Measurements from ENCODE around the gene MACO1. TPM values are rescaled to one million over a fixed set of nuclear protein-coding genes. Genes with fewer than 3 reads are reported as not detected.

MACO1 gene
- total and polyA plus RNA-seq, 10 of the 15 experiments (the other 5 are each of a cell fraction or from before 2014, with no cell fraction given), result 3.2 to 19.8 (median 10.3) TPM

DNA sequence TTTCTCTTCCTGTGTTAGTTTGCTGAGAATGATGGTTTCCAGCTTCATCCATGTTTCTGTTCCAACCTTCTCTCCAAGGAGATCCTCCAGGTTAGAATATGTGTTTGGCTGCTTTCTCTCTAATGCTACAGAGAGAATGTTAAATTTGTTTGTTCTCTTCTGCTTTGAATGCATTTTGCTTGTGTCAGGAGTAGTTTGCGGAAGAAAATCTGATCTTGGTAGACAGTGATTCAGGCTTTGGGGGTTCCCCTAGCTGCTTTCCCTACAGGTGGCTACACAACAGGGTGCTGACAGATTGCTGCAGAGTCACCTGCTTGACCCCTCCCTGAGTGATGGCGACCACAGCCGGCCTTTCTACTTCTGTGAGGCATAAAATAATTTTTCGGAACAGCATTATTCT lies 41.8 kb downstream of the MACO1 start:
- WGBS (ENCODE audit: insufficient coverage, insufficient replicate concordance, low lambda C conversion rate, missing lambda C conversion rate), result 37% methylated on average over 4 of the region's 4 CpGs
- TF ChIP-seq RUNX3 (IDR thresholded peaks at IDR 0.05; ENCODE audit: low read length), result 0 out of 2 replicates have a peak, but pooled peaks have one; percentile 21
- TF ChIP-seq BACH1 (IDR thresholded peaks at IDR 0.05; ENCODE audit: borderline replicate concordance), result peak; percentile 31; the same call in 1 of the 2 replicates
- TF ChIP-seq ZNF274 (IDR thresholded peaks at IDR 0.05; ENCODE audit: insufficient read depth, insufficient read length), result no peak
- peak; percentile 74 for TF ChIP-seq DPF2 (IDR thresholded peaks at IDR 0.05)
- TF ChIP-seq IKZF1 (conservative IDR thresholded peaks at IDR 0.05), result peak; percentile 55
- TF ChIP-seq IKZF2 (IDR thresholded peaks at IDR 0.05), result peak; percentile 58 to 60; a peak in 2 of 4 replicates
- TF ChIP-seq, protein P1, sequence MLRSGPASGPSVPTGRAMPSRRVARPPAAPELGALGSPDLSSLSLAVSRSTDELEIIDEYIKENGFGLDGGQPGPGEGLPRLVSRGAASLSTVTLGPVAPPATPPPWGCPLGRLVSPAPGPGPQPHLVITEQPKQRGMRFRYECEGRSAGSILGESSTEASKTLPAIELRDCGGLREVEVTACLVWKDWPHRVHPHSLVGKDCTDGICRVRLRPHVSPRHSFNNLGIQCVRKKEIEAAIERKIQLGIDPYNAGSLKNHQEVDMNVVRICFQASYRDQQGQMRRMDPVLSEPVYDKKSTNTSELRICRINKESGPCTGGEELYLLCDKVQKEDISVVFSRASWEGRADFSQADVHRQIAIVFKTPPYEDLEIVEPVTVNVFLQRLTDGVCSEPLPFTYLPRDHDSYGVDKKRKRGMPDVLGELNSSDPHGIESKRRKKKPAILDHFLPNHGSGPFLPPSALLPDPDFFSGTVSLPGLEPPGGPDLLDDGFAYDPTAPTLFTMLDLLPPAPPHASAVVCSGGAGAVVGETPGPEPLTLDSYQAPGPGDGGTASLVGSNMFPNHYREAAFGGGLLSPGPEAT (IDR thresholded peaks at IDR 0.05; ENCODE audit: low read depth), result peak; percentile 78
- TF ChIP-seq BHLHE40 (IDR thresholded peaks at IDR 0.05; ENCODE audit: borderline replicate concordance in 1 of 2, low read depth in 2 of 2, low read length in 1 of 2), result peak; percentile 66 to 82; a peak in 3 of 4 replicates
- TF ChIP-seq SMARCA5 (IDR thresholded peaks at IDR 0.05), result 0 out of 2 replicates have a peak, but pooled peaks have one; percentile 17
- TF ChIP-seq YY1 (IDR thresholded peaks at IDR 0.05; ENCODE audit: low read depth, low read length), result 0 out of 2 replicates have a peak, but pooled peaks have one; percentile 37
- TF ChIP-seq, protein P2, sequence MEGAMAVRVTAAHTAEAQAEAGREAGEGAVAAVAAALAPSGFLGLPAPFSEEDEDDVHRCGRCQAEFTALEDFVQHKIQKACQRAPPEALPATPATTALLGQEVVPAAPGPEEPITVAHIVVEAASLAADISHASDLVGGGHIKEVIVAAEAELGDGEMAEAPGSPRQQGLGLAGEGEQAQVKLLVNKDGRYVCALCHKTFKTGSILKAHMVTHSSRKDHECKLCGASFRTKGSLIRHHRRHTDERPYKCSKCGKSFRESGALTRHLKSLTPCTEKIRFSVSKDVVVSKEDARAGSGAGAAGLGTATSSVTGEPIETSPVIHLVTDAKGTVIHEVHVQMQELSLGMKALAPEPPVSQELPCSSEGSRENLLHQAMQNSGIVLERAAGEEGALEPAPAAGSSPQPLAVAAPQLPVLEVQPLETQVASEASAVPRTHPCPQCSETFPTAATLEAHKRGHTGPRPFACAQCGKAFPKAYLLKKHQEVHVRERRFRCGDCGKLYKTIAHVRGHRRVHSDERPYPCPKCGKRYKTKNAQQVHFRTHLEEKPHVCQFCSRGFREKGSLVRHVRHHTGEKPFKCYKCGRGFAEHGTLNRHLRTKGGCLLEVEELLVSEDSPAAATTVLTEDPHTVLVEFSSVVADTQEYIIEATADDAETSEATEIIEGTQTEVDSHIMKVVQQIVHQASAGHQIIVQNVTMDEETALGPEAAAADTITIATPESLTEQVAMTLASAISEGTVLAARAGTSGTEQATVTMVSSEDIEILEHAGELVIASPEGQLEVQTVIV (IDR thresholded peaks at IDR 0.05; ENCODE audit: borderline replicate concordance, partially characterized antibody), result no peak
- 0 out of 2 replicates have a peak, but pooled peaks have one; percentile 28 for TF ChIP-seq PAX8 (IDR thresholded peaks at IDR 0.05)
- TF ChIP-seq TCF12 (IDR thresholded peaks at IDR 0.05; ENCODE audit: low read depth, low read length), result peak; percentile 94
- TF ChIP-seq MTA2 (IDR thresholded peaks at IDR 0.05; ENCODE audit: low read depth), result peak; percentile 64; the same call in 1 of the 2 replicates
- TF ChIP-seq, protein P3, sequence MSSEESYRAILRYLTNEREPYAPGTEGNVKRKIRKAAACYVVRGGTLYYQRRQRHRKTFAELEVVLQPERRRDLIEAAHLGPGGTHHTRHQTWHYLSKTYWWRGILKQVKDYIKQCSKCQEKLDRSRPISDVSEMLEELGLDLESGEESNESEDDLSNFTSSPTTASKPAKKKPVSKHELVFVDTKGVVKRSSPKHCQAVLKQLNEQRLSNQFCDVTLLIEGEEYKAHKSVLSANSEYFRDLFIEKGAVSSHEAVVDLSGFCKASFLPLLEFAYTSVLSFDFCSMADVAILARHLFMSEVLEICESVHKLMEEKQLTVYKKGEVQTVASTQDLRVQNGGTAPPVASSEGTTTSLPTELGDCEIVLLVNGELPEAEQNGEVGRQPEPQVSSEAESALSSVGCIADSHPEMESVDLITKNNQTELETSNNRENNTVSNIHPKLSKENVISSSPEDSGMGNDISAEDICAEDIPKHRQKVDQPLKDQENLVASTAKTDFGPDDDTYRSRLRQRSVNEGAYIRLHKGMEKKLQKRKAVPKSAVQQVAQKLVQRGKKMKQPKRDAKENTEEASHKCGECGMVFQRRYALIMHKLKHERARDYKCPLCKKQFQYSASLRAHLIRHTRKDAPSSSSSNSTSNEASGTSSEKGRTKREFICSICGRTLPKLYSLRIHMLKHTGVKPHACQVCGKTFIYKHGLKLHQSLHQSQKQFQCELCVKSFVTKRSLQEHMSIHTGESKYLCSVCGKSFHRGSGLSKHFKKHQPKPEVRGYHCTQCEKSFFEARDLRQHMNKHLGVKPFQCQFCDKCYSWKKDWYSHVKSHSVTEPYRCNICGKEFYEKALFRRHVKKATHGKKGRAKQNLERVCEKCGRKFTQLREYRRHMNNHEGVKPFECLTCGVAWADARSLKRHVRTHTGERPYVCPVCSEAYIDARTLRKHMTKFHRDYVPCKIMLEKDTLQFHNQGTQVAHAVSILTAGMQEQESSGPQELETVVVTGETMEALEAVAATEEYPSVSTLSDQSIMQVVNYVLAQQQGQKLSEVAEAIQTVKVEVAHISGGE (CRISPR knock-in tag; IDR thresholded peaks at IDR 0.05), result no peak
- peak; percentile 54 for TF ChIP-seq MXI1 (IDR thresholded peaks at IDR 0.05; ENCODE audit: low read depth, low read length)

More for the DNA sequence above, 41.8 kb downstream of the MACO1 start:
- peaks cover 10% of the 10 kb centered on the region for H3K4me1 ChIP-seq (ENCODE audit: control insufficient read depth, insufficient read depth, low read length)
- intact Hi-C loops (cut with micrococcal nuclease; ENCODE audit: unreplicated experiment), result no loop called here
- no peak for FAIRE-seq
- H3K9me3 ChIP-seq (replicated peaks; ENCODE audit: control insufficient read depth, insufficient read depth, low read length), result no peaks in the 10 kb centered on the region
- CTCF ChIA-PET, result interaction anchor here (0.9 to 2.5 kb wide), 3 partner anchors 14 to 25 kb away, joined by 3 to 20 read pairs (median 4); no protein-coding TSS in a partner anchor
- no peak overlapping the region; the same call in 1 of the 2 replicates for H2AFZ ChIP-seq (ENCODE audit: control insufficient read depth, low read depth, low read length)
- no TSS peak for BruUV-seq (replicated peaks)
- H3K4me3 ChIP-seq, result no peak overlapping the region
- in situ Hi-C loops (cut with MboI), result no loop called here
- POLR2A ChIA-PET, result interaction anchor here (1.1 to 2.4 kb wide), 5 partner anchors 22 to 41 kb away, joined by 3 to 15 read pairs (median 14); partner anchors contain the start of gene MACO1
- RAD21 ChIA-PET (ENCODE audit: unreplicated experiment), result interaction anchor here (0.9 to 1.4 kb wide), 8 partner anchors 15 to 40 kb away, joined by 3 to 7 read pairs (median 4); no protein-coding TSS in a partner anchor
- H3K27me3 ChIP-seq (replicated peaks in 1 of 2; ENCODE audit: control insufficient read depth in 2 of 2, insufficient read depth in 2 of 2, low read length in 1 of 2), result no peaks in the 10 kb centered on the region
- no peak overlapping the region for H3K9ac ChIP-seq (ENCODE audit: control insufficient read depth, insufficient read depth, low read length)
- peak; percentile 32 for DNase-seq (ENCODE audit: low read depth, low spot score)
- peak; percentile 81 for ATAC-seq
- H4K20me1 ChIP-seq (ENCODE audit: control insufficient read depth, insufficient read depth), result no peaks in the 10 kb centered on the region
- SMC1A ChIA-PET (ENCODE audit: uncharacterized antibody, unreplicated experiment), result interaction anchor here (0.8 to 6.2 kb wide), 7 partner anchors 8 to 77 kb away, joined by 3 to 52 read pairs (median 6); no protein-coding TSS in a partner anchor
- H3K27ac ChIP-seq (ENCODE audit: control insufficient read depth, insufficient read depth), result no peak overlapping the region
- peaks cover 14% of the 10 kb centered on the region for H3K79me2 ChIP-seq (ENCODE audit: control insufficient read depth, insufficient read depth, low read length)
- H3K36me3 ChIP-seq (ENCODE audit: control insufficient read depth in 2 of 2, insufficient read depth in 2 of 2, low read length in 1 of 2), result peaks cover 0 to 6% of the 10 kb centered on the region in 2 experiments; a peak in 2 of 4 replicates
- peak overlapping the region; percentile 35 for H3K4me2 ChIP-seq (ENCODE audit: control insufficient read depth, insufficient read depth)
